C4-2B (cell line): ENCODE results near the gene BCKDK.

Experiments
- H3K27ac ChIP-seq: fragments of 450-650 bp; 2 replicates; pipeline ENCODE4 v1.5.1; 2017
- ZFX ChIP-seq: fragments of 450-650 bp; IDR thresholded peaks from 2 replicates; pipeline ENCODE4 v1.6.1; 2017
- TF ChIP-seq, protein P1 (sequence below): fragments of 450-650 bp; conservative IDR thresholded peaks from 2 replicates; pipeline ENCODE4 v1.5.1; 2017; ENCODE audit warnings: mild to moderate bottlenecking

BCKDK gene

DNA sequence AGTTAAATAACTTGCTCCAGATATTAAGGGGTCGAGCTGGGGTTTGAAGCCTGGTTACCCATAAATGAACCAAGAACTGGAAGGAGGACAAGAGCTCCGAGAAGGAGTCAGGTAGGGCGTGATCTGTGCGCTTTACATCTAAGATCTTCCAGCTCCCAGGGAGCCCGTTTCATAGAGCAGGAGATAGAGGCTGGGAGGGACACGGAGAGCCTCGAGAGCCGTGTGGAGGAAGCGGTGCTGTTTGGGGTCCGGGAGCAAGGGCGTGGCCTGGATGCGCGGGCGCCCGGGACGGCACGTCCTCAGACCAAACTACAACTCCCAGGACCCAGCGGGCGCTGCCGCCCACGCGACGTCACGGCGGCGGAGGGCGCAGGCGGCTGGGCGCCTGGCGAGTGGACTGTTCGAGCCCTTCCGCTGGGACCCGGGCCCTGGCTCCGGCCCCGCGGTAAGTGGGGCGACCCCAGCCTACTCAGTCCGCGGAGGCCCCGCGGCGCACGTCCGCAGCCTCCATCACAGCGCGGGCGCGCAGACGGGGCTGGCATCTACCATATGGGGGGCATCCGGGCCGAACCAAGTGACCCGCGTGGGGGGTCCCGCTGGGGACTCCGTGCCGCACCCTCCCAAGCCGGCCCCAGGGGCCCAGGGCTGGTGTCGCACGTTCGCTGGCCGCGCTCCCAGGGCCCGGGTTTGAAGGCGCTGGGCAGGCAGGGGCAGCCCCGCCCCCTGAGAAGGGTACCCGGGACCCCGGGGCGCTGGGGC, at the start of gene BCKDK:
TSS of gene BCKDK (plus strand) at position 352 of the 759 bp plus-strand sequence. CDS start 838 bp downstream, outside the sequence.
- H3K27ac ChIP-seq, result peak within 1 kb of the TSS; percentile 95
- TF ChIP-seq, protein P1, sequence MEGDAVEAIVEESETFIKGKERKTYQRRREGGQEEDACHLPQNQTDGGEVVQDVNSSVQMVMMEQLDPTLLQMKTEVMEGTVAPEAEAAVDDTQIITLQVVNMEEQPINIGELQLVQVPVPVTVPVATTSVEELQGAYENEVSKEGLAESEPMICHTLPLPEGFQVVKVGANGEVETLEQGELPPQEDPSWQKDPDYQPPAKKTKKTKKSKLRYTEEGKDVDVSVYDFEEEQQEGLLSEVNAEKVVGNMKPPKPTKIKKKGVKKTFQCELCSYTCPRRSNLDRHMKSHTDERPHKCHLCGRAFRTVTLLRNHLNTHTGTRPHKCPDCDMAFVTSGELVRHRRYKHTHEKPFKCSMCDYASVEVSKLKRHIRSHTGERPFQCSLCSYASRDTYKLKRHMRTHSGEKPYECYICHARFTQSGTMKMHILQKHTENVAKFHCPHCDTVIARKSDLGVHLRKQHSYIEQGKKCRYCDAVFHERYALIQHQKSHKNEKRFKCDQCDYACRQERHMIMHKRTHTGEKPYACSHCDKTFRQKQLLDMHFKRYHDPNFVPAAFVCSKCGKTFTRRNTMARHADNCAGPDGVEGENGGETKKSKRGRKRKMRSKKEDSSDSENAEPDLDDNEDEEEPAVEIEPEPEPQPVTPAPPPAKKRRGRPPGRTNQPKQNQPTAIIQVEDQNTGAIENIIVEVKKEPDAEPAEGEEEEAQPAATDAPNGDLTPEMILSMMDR, result no peak
- TF ChIP-seq ZFX, result peak; percentile 44; the same call in 1 of the 2 replicates

DNA sequence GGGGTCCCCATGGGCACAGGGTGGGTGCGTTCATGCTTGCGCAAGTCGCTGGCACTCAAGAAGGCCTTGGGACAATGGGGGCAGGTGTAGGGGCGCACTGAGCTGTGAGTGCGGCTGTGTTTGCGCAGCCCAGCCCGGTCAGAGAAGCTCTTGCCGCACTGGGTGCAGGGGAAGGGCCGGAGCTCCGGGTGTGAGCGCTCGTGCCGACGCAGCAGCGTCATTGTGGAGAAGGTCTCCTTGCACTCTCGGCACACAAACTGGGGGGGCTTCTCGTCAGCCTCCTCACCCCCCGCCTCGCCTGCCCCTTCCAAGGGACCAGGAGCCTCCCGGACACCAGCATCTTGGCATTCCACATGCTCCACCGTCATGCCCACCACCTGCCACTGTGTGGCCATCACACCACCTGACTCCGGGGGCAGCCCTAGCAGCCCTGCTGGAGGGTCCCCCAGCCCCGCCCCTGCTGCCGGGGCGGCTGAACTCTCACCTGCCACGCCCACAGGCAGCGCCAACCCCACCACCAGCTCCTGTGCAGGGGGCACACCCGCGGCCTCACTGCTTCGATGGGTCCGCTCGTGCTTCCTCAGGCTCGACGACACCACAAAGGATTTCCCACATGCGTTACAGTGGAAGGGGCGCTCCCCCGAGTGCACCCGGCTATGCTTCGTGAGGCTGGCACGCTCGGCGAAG, 46.9 kb upstream of the BCKDK start:
- TF ChIP-seq, protein P1, result no peak
- TF ChIP-seq ZFX, result no peak
- no peak overlapping the region for H3K27ac ChIP-seq

DNA sequence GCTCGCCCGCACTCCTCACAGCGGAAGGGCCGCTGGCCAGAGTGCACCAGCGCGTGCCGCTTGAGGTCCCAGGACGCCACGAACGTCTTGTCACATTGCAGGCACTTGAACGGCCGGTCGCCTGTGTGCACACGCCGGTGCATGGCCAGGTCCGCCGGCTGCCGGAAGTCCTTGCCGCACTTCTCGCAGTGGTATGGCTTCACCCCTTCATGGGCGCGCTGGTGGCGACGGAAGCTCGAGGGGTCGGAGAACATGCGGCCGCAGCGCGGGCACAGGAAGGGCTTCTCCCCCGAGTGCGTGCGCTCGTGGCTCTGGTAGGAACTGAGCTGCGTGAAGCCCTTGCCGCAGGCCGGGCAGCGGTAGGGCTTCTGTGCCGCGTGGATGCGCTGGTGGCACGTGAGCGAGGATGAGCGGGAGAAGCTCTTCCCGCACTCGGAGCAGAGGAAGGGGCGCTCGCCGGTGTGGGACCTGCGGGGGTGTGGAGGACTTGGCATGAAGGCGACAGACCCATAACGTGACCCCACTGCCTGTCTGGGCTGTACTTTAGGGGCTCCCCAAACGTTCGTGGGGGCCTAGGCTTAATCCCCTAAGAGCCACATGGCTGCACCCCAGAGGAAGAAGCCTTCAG, 46.3 kb upstream of the BCKDK start:
- no peak for TF ChIP-seq ZFX
- TF ChIP-seq, protein P1, result no peak
- no peak overlapping the region for H3K27ac ChIP-seq

DNA sequence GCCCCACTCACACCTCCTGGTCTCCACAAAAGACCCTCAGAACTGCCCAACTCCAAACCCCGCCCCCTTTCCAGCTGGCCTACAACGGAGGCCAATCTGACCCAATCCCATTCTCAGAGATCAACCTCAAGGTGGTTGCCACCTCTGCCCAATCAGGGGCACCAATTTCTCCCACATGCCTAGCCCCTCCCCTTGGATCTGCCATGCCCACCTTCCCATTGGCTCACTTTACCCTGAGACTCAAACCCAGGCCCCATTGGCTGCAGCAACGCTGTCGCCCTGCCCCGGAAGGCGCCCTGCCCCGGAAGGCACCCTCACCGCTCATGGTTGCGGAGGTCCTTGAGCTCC, 44.7 kb upstream of the BCKDK start:
- TF ChIP-seq, protein P1, result no peak
- no peak for TF ChIP-seq ZFX

DNA sequence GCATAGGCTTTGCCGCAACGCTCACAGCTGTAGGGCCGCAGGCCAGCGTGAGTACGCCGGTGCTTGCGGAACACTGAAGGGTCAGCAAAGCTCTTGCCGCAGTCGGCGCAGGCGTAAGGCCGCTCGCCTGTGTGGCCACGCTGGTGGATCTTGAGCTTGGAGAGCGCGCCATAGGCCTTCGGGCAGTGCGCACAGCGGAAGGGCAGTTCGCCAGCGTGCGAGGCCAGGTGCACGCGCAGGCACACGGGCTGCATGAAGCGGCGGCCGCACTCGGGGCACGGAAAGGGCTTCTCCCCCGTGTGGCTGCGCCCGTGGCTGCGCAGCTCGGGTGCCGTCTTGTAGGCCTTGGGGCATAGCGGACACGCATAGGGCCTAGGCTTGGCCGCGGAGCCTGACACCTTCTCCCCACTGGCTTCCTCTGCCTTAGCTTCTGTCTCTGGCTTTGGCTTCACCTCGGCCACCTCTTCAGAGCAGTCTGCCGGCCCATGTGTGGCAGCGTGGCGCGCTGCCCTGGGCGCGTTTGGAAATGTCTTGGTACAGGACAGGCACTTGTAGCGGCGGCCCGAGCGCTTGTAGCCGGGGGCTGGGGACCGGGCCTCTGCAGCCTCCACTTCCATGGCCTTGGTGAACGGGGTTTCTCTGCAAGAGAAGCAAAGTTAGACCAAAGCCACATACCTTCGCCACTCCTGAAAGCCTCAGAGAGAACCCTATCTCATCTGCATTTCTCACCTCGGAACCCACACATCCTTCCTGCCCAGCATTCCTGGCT, 44.2 kb upstream of the BCKDK start:
- no peak for TF ChIP-seq ZFX
- TF ChIP-seq, protein P1, result no peak
- H3K27ac ChIP-seq, result no peak overlapping the region

More for the DNA sequence above, 44.7 kb upstream of the BCKDK start:
- no peak overlapping the region for H3K27ac ChIP-seq

DNA sequence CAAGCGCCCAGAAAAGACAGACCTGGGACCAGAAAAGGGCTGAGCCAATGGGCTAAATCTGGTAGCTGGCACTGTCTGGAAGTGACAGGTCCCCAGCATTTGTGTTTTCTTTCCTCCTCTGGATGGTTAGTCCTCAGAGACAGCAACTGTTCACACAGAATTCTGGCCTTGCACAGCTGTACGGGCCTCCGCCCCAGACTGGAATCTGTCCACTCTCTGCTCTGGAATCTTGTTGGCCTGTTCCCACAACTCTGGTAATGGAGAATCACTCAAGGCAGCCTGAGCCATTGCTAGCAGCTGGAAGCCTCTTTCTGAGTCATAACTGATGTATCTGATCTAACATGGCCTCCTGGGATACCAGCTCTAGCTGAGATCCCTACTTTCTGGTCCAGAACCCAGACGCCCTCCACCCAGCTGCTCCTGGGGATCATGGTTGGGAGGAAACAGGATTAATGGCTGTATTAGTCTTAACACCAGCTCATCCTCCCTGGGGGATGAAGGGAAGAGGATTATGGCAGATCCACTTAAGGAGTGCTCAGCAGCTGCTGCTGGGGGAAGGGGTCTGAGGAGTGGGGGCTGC, 43.2 kb upstream of the BCKDK start:
- no peak overlapping the region for H3K27ac ChIP-seq
- no peak for TF ChIP-seq ZFX
- TF ChIP-seq, protein P1, result no peak
